H9 (cell line): ENCODE results near the gene CYFIP1. TPM values are rescaled to one million over a fixed set of nuclear protein-coding genes. Genes with fewer than 3 reads are reported as not detected.

Source experiments
- DNase-seq: peaks from one replicate; pipeline ENCODE4 v3.0.0-alpha.2; 2017
- H2AFZ ChIP-seq: one replicate; pipeline ENCODE4 v1.6.1; 2013; ENCODE audit warnings: mild to moderate bottlenecking, low read length, control low read depth, moderate library complexity
- H2AK5ac ChIP-seq: 2 replicates; pipeline ENCODE4 v1.6.1; 2013; ENCODE audit warnings: low read length, control low read depth, mixed read lengths; ENCODE audit not compliant: insufficient read length
- H2BK120ac ChIP-seq: one replicate; pipeline ENCODE4 v1.6.1; 2013; ENCODE audit warnings: low read depth, mild to moderate bottlenecking, low read length, control low read depth, inconsistent platforms; ENCODE audit not compliant: poor library complexity, severe bottlenecking
- H2BK12ac ChIP-seq: 2 replicates; pipeline ENCODE4 v1.6.1; 2013; ENCODE audit warnings: low read length, control low read depth, mixed read lengths, low read depth; ENCODE audit not compliant: insufficient read length
- H2BK15ac ChIP-seq: 2 replicates; pipeline ENCODE4 v1.6.1; 2013; ENCODE audit warnings: low read depth, low read length, control low read depth
- H2BK20ac ChIP-seq: one replicate; pipeline ENCODE4 v1.6.1; 2013; ENCODE audit warnings: low read depth, mild to moderate bottlenecking, low read length, control low read depth, inconsistent platforms; ENCODE audit not compliant: poor library complexity, severe bottlenecking
- H2BK5ac ChIP-seq: 2 replicates; pipeline ENCODE4 v1.6.1; 2013; ENCODE audit warnings: low read length, control low read depth, mixed read lengths; ENCODE audit not compliant: insufficient read length
- H3K14ac ChIP-seq: 2 replicates; pipeline ENCODE4 v1.6.1; 2013; ENCODE audit warnings: low read length, control low read depth; ENCODE audit not compliant: insufficient read depth
- H3K18ac ChIP-seq: 2 replicates; pipeline ENCODE4 v1.6.1; 2013; ENCODE audit warnings: low read depth, mild to moderate bottlenecking, mixed read lengths, low read length, control low read depth; ENCODE audit not compliant: insufficient read length
- H3K23ac ChIP-seq: 2 replicates; pipeline ENCODE4 v1.6.1; 2013; ENCODE audit warnings: low read length, control low read depth, mixed read lengths, low read depth; ENCODE audit not compliant: insufficient read length
- H3K23me2 ChIP-seq: 2 replicates; pipeline ENCODE4 v1.6.1; 2013; ENCODE audit warnings: low read depth, mild to moderate bottlenecking, mixed read lengths, low read length, control low read depth; ENCODE audit not compliant: insufficient read length, poor library complexity, severe bottlenecking
- H3K27ac ChIP-seq: 2 replicates; pipeline ENCODE4 v1.5.1; 2013; ENCODE audit warnings: low read length, control low read depth, mixed read lengths, low read depth; ENCODE audit not compliant: insufficient read length
- H3K27me3 ChIP-seq: 2 replicates; pipeline ENCODE4 v1.6.1; 2013; ENCODE audit warnings: low read length, control low read depth, inconsistent platforms; ENCODE audit not compliant: insufficient read depth
- H3K4ac ChIP-seq: 2 replicates; pipeline ENCODE4 v1.6.1; 2013; ENCODE audit warnings: low read depth, mild to moderate bottlenecking, control low read depth, inconsistent platforms, low read length, moderate library complexity
- H3K4me1 ChIP-seq: 2 replicates; pipeline ENCODE4 v1.6.1; 2013; ENCODE audit warnings: low read length, control low read depth, inconsistent platforms; ENCODE audit not compliant: insufficient read depth
- H3K4me2 ChIP-seq: 2 replicates; pipeline ENCODE4 v1.6.1; 2013; ENCODE audit warnings: low read length, control low read depth, mixed read lengths; ENCODE audit not compliant: insufficient read length, insufficient read depth
- H3K56ac ChIP-seq: 2 replicates; pipeline ENCODE4 v1.6.1; 2013; ENCODE audit warnings: low read depth, mild to moderate bottlenecking, mixed read lengths, low read length, control low read depth; ENCODE audit not compliant: insufficient read length
- H3K79me1 ChIP-seq: 2 replicates; pipeline ENCODE4 v1.6.1; 2013; ENCODE audit warnings: low read depth, mild to moderate bottlenecking, moderate library complexity, low read length, control low read depth, inconsistent platforms; ENCODE audit not compliant: insufficient read depth, poor library complexity, severe bottlenecking
- H3K79me2 ChIP-seq: 2 replicates; pipeline ENCODE4 v1.6.1; 2013; ENCODE audit warnings: low read length, control low read depth, inconsistent platforms; ENCODE audit not compliant: insufficient read depth
- H3K9ac ChIP-seq: 2 replicates; pipeline ENCODE4 v1.6.1; 2013; ENCODE audit warnings: low read length, control low read depth, mixed read lengths; ENCODE audit not compliant: insufficient read length; ENCODE audit errors: extremely low read depth
- H3K9me3 ChIP-seq: one replicate; pipeline ENCODE4 v1.6.1; 2013; ENCODE audit warnings: low read depth, low read length, inconsistent platforms; ENCODE audit not compliant: control insufficient read depth
- H3T11ph ChIP-seq: one replicate; pipeline ENCODE4 v1.6.1; 2013; ENCODE audit warnings: mild to moderate bottlenecking, low read length, control low read depth, inconsistent platforms
- H4K20me1 ChIP-seq: one replicate; pipeline ENCODE4 v1.6.1; 2013; ENCODE audit not compliant: control insufficient read depth, insufficient read length, insufficient read depth
- H4K5ac ChIP-seq: 2 replicates; pipeline ENCODE4 v1.6.1; 2013; ENCODE audit warnings: low read depth, mild to moderate bottlenecking, mixed read lengths, low read length, control low read depth; ENCODE audit not compliant: insufficient read length
- H4K8ac ChIP-seq: replicated peaks from 2 replicates; pipeline ENCODE4 v1.6.1; 2013; ENCODE audit warnings: low read length, control low read depth, mixed read lengths, low read depth; ENCODE audit not compliant: insufficient read length
- H4K91ac ChIP-seq: 2 replicates; pipeline ENCODE4 v1.6.1; 2013; ENCODE audit warnings: low read depth, mild to moderate bottlenecking, moderate library complexity, mixed read lengths, low read length, control low read depth; ENCODE audit not compliant: insufficient read length
- H3K27ac Mint-ChIP-seq, 3 experiments: 2 replicates in 2 of 3; 3 replicates in 1 of 3; pipeline ENCODE4 v1.8.0; 2020 to 2021; ENCODE audit warnings: mixed read lengths in 3 of 3, mild to moderate bottlenecking in 1 of 3, moderate library complexity in 1 of 3
- H3K27me3 Mint-ChIP-seq: 2 replicates; pipeline ENCODE4 v1.8.0; 2021; ENCODE audit warnings: low read depth, mild to moderate bottlenecking, moderate library complexity, mixed read lengths
- H3K36me3 Mint-ChIP-seq, 3 experiments: 2 replicates in 2 of 3; 3 replicates in 1 of 3; pipeline ENCODE4 v1.8.0; 2020 to 2021; ENCODE audit warnings: low read depth in 3 of 3, mixed read lengths in 3 of 3; ENCODE audit not compliant: insufficient read depth in 1 of 3
- H3K4me1 Mint-ChIP-seq, 2 experiments: 2 replicates each; pipeline ENCODE4 v1.8.0; 2020; ENCODE audit warnings: mixed read lengths in 2 of 2
- H3K4me3 Mint-ChIP-seq, 2 experiments: 2 replicates in 1 of 2; 3 replicates in 1 of 2; pipeline ENCODE4 v1.8.0; 2020 to 2021; ENCODE audit warnings: mild to moderate bottlenecking in 2 of 2, mixed read lengths in 2 of 2, moderate library complexity in 1 of 2
- H3K9me3 Mint-ChIP-seq, 2 experiments: 2 replicates in 1 of 2; 3 replicates in 1 of 2; pipeline ENCODE4 v1.8.0; 2020; ENCODE audit warnings: mild to moderate bottlenecking in 2 of 2, mixed read lengths in 2 of 2, moderate library complexity in 1 of 2
- WGBS: extraction: QIAGEN DNeasy Blood & Tissue Kit; methylation state at CpG from one replicate; pipeline ENCODE4 v1.1.7; 2013; ENCODE audit warnings: missing lambda C conversion rate, low lambda C conversion rate, mixed read lengths; ENCODE audit not compliant: insufficient read length; ENCODE audit errors: extremely low coverage; 5-methylcytosine and 5-hydroxymethylcytosine counted together
- long read RNA-seq: library from polyadenylated mRNA; unstranded; transcript quantifications from one replicate; pipeline ENCODE4 v2.0.0, GENCODE V29; 2020
- total RNA-seq: library from RNA; stranded (reverse); gene quantifications from 2 replicates; pipeline ENCODE4 v1.2.1, GENCODE V29; 2021
- TF ChIP-seq, protein P1 (sequence below): fragments of 200-600 bp; sonication (generic); conservative IDR thresholded peaks from 3 replicates; pipeline ENCODE4 v1.8.0; 2021; ENCODE audit warnings: antibody characterized with exemption, mild to moderate bottlenecking

Gene CYFIP1
- total RNA-seq: 67.5 and 71.2 TPM in 2 replicates
- long read RNA-seq, full-length matches to known transcripts: 195 of 290 reads
- long read RNA-seq, partial matches to known transcripts: 49 of 290 reads
- long read RNA-seq, other reads (novel, unspliced or antisense): 46 of 290 reads

GRCh38 chr15:22980189-22981050, at the start of gene CYFIP1:
Gene CYFIP1 (minus strand): TSS chr15:22980368. CDS start chr15:22947285, 33,083 bp downstream.
- no peak within 1 kb of the TSS for H2BK12ac ChIP-seq
- peak within 1 kb of the TSS; percentile 93 for H3K4me2 ChIP-seq
- H4K8ac ChIP-seq: no peak within 1 kb of the TSS
- H3K79me2 ChIP-seq: peaks cover 2% of the 10 kb centered on the region; the same call in 1 of the 2 replicates
- H3K79me1 ChIP-seq: peaks cover 4% of the 10 kb centered on the region
- WGBS: no CpG with 5 or more reads among the region's 93 CpGs
- H2BK5ac ChIP-seq: no peak within 1 kb of the TSS
- H3T11ph ChIP-seq: no peak within 1 kb of the TSS
- H3K27ac Mint-ChIP-seq: peak within 1 kb of the TSS in 2 of 3 experiments; percentile 5 to 74; a peak in 2 of 7 replicates
- H2AFZ ChIP-seq: peak within 1 kb of the TSS; percentile 2
- TF ChIP-seq, protein P1, sequence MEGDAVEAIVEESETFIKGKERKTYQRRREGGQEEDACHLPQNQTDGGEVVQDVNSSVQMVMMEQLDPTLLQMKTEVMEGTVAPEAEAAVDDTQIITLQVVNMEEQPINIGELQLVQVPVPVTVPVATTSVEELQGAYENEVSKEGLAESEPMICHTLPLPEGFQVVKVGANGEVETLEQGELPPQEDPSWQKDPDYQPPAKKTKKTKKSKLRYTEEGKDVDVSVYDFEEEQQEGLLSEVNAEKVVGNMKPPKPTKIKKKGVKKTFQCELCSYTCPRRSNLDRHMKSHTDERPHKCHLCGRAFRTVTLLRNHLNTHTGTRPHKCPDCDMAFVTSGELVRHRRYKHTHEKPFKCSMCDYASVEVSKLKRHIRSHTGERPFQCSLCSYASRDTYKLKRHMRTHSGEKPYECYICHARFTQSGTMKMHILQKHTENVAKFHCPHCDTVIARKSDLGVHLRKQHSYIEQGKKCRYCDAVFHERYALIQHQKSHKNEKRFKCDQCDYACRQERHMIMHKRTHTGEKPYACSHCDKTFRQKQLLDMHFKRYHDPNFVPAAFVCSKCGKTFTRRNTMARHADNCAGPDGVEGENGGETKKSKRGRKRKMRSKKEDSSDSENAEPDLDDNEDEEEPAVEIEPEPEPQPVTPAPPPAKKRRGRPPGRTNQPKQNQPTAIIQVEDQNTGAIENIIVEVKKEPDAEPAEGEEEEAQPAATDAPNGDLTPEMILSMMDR: no peak
- H3K4me1 Mint-ChIP-seq: peaks cover 8 to 13% of the 10 kb centered on the region in 2 experiments
- H2BK15ac ChIP-seq: no peak within 1 kb of the TSS
- H3K27me3 ChIP-seq: peaks cover 6% of the 10 kb centered on the region; the same call in 1 of the 2 replicates
- no peak within 1 kb of the TSS for H4K91ac ChIP-seq
- peaks cover 49% of the 10 kb centered on the region for H3K27me3 Mint-ChIP-seq
- H3K9me3 Mint-ChIP-seq: peaks cover 0 to 2% of the 10 kb centered on the region in 2 experiments; a peak in 2 of 5 replicates
- H2AK5ac ChIP-seq: no peak within 1 kb of the TSS
- H4K5ac ChIP-seq: no peak within 1 kb of the TSS
- H3K14ac ChIP-seq: peak within 1 kb of the TSS; percentile 55; the same call in 1 of the 2 replicates
- H3K23ac ChIP-seq: no peak within 1 kb of the TSS
- peaks cover 0 to 7% (median 0%) of the 10 kb centered on the region in 3 experiments; a peak in 2 of 7 replicates for H3K36me3 Mint-ChIP-seq
- H3K4me3 Mint-ChIP-seq: peak within 1 kb of the TSS; percentile 91 to 98
- no peak within 1 kb of the TSS for H3K56ac ChIP-seq
- peaks cover 14% of the 10 kb centered on the region for H3K23me2 ChIP-seq
- 0 out of 2 replicates have a peak, but pooled peaks cover 2% of the 10 kb centered on the region for H3K4me1 ChIP-seq
- H4K20me1 ChIP-seq: no peaks in the 10 kb centered on the region
- peak within 1 kb of the TSS; percentile 82 for H3K18ac ChIP-seq
- no peaks in the 10 kb centered on the region for H3K9me3 ChIP-seq
- no peak within 1 kb of the TSS for H3K4ac ChIP-seq
- no peak within 1 kb of the TSS for H3K27ac ChIP-seq
- no peak within 1 kb of the TSS for H2BK20ac ChIP-seq
- peak; percentile 79 for DNase-seq
- H2BK120ac ChIP-seq: no peak within 1 kb of the TSS
- peak within 1 kb of the TSS; percentile 83 for H3K9ac ChIP-seq
